Endodermal cell (in vitro differentiated cells): Measurements from ENCODE around the gene SLC47A2. TPM values are rescaled to one million over a fixed set of nuclear protein-coding genes. Genes with fewer than 3 reads are reported as not detected.

Experiments used
- DNase-seq: peaks from one replicate; pipeline ENCODE4 v3.0.0-alpha.2; 2017
- H3K27ac ChIP-seq: 2 replicates; pipeline ENCODE4 v1.5.1; 2013; ENCODE audit warnings: mild to moderate bottlenecking, low read depth, low read length, moderate library complexity
- H3K27me3 ChIP-seq: 2 replicates; pipeline ENCODE4 v1.6.1; 2013; ENCODE audit warnings: mild to moderate bottlenecking, low read length, moderate library complexity; ENCODE audit not compliant: insufficient read depth, control insufficient read depth, poor library complexity, severe bottlenecking
- H3K36me3 ChIP-seq: 2 replicates; pipeline ENCODE4 v1.7.0; 2013; ENCODE audit warnings: mild to moderate bottlenecking, low read length, moderate library complexity; ENCODE audit not compliant: control insufficient read depth, insufficient read depth
- H3K4me1 ChIP-seq: one replicate; pipeline ENCODE4 v1.7.0; 2013; ENCODE audit warnings: low read length; ENCODE audit not compliant: control insufficient read depth, insufficient read depth
- H3K4me3 ChIP-seq: 2 replicates; pipeline ENCODE4 v1.5.1; 2013; ENCODE audit warnings: mild to moderate bottlenecking, low read length, moderate library complexity
- H3K9ac ChIP-seq: 2 replicates; pipeline ENCODE4 v1.6.1; 2013; ENCODE audit warnings: mild to moderate bottlenecking, low read length, moderate library complexity; ENCODE audit not compliant: poor library complexity, severe bottlenecking; ENCODE audit errors: extremely low read depth
- H3K9me3 ChIP-seq: 2 replicates; pipeline ENCODE4 v1.6.1; 2013; ENCODE audit warnings: mild to moderate bottlenecking, low read length, moderate library complexity; ENCODE audit not compliant: control insufficient read depth
- H3K27ac Mint-ChIP-seq: 2 replicates; pipeline ENCODE4 v1.8.0; 2020; ENCODE audit warnings: mixed read lengths
- H3K27me3 Mint-ChIP-seq: 2 replicates; pipeline ENCODE4 v1.8.0; 2021; ENCODE audit warnings: mild to moderate bottlenecking, mixed read lengths; ENCODE audit not compliant: insufficient read depth
- H3K36me3 Mint-ChIP-seq: 2 replicates; pipeline ENCODE4 v1.8.0; 2020; ENCODE audit warnings: low read depth, mixed read lengths
- H3K4me1 Mint-ChIP-seq: 2 replicates; pipeline ENCODE4 v1.8.0; 2020; ENCODE audit warnings: mixed read lengths
- H3K4me3 Mint-ChIP-seq: 2 replicates; pipeline ENCODE4 v1.8.0; 2020; ENCODE audit warnings: mild to moderate bottlenecking, moderate library complexity, mixed read lengths
- H3K9me3 Mint-ChIP-seq: 2 replicates; pipeline ENCODE4 v1.8.0; 2020; ENCODE audit warnings: mild to moderate bottlenecking, mixed read lengths
- WGBS, 2 experiments: methylation state at CpG; one replicate each; pipeline versions ENCODE4 v1.1.5 to v1.1.7; 2013; ENCODE audit warnings: missing lambda C conversion rate in 2 of 2, mixed read lengths in 1 of 2; ENCODE audit not compliant: insufficient coverage in 1 of 2, insufficient read length in 1 of 2; 5-methylcytosine and 5-hydroxymethylcytosine counted together
- total RNA-seq, 2 donors: library from RNA; stranded (reverse); fragmentation: NEBNext Ultra II Directional in 1 of 2; extraction: Animal tissue kit (Norgen Biotek cat#: 25700) in 1 of 2; gene quantifications; 2 replicates in 1 of 2; 3 replicates in 1 of 2; pipeline ENCODE4 v1.2.1, GENCODE V29; 2021
- TF ChIP-seq, protein P1 (sequence below): fragments of 200-600 bp; sonication (generic); conservative IDR thresholded peaks from 2 replicates; pipeline ENCODE4 v1.5.0; 2021; ENCODE audit warnings: antibody characterized with exemption, mild to moderate bottlenecking

Gene SLC47A2
- total RNA-seq, 2 donors from 2014 or later: not detected

DNA sequence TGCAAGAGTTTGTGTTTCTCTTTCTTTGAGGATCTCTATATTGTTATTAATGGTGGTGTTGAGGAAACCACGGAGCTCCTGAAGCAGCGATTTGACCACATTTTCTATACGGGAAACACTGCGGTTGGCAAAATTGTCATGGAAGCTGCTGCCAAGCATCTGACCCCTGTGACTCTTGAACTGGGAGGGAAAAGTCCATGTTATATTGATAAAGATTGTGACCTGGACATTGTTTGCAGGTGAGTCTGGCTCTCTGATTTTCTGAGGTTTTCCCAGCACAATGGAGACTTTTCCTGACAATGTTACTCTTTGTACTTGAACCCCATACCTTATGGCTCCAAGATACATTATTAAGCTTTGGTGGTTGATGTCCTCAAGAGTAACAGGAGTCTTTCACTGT, 60.0 kb downstream of the SLC47A2 start:
- Mint-ChIP-seq H3K27ac (no peak overlapping the region), H3K4me3 (no peak overlapping the region), H3K4me1 (peaks cover 9% of the 10 kb centered on the region), H3K9me3 (peaks cover 30% of the 10 kb centered on the region), H3K27me3 (no peaks in the 10 kb centered on the region), H3K36me3 (peaks cover 69% of the 10 kb centered on the region)
- Histone ChIP-seq H3K9ac (no peak overlapping the region), H3K4me1 (peaks cover 3% of the 10 kb centered on the region), H3K4me3 (no peak overlapping the region), H3K27me3 (no peaks in the 10 kb centered on the region), H3K36me3 (peaks cover 81% of the 10 kb centered on the region), H3K9me3 (peaks cover 34% of the 10 kb centered on the region), H3K27ac (no peak overlapping the region)
- TF ChIP-seq, protein P1, sequence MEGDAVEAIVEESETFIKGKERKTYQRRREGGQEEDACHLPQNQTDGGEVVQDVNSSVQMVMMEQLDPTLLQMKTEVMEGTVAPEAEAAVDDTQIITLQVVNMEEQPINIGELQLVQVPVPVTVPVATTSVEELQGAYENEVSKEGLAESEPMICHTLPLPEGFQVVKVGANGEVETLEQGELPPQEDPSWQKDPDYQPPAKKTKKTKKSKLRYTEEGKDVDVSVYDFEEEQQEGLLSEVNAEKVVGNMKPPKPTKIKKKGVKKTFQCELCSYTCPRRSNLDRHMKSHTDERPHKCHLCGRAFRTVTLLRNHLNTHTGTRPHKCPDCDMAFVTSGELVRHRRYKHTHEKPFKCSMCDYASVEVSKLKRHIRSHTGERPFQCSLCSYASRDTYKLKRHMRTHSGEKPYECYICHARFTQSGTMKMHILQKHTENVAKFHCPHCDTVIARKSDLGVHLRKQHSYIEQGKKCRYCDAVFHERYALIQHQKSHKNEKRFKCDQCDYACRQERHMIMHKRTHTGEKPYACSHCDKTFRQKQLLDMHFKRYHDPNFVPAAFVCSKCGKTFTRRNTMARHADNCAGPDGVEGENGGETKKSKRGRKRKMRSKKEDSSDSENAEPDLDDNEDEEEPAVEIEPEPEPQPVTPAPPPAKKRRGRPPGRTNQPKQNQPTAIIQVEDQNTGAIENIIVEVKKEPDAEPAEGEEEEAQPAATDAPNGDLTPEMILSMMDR: no peak
- WGBS, 2 experiments: 95 to 100% methylated on average over 3 to 4 of the region's 4 CpGs
- DNase-seq: no peak

DNA sequence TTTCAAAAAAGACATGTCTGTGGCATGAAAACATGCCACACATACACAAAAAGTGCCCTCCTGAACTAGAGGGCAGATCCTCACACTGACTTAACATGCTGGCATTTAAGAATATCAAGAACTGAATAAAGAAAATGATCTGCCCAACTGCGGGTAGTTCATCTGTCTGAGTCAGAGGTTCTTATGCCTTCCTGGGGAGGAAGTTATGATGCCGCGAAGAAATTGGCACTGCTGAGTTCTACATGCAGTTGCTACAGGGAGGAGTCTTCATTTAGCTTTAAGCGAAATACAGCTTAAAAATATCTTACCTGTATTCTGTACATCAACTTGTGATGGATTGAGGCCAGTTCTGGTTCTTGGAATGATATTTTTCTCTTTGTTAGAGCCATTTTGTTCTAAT, 61.5 kb downstream of the SLC47A2 start:
- no peak overlapping the region for H3K9ac ChIP-seq

DNA sequence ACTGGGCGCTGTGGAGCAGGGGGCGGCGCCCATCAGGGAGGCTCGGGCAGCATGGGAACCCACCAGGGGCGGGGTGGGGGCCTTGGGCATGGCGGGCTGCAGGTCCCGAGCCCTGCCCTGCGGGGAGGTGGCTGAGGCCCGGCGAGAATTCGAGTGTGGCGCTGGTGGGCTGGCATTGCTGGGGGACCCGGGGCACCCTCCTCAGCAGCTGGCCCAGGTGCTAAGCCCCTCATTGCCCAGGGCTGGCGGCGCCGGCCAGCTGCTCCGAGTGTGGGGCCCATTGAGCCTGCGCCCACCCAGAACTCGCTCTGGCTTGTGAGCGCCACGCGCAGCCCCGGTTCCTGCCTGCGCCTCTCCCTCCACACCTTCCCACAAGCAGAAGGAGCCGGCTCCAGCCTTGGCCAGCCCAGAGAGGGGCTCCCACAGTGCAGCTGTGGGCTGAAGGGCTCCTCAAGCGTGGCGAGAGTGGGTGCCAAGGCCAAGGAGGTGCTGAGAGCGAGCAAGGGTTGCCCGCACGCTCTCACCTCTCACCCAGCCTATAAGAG, 62.0 kb downstream of the SLC47A2 start:
- Mint-ChIP-seq H3K27me3 (no peaks in the 10 kb centered on the region), H3K4me1 (peaks cover 17% of the 10 kb centered on the region), H3K27ac (no peak overlapping the region), H3K9me3 (peaks cover 30% of the 10 kb centered on the region), H3K4me3 (no peak overlapping the region), H3K36me3 (peaks cover 66% of the 10 kb centered on the region)
- peaks cover 34% of the 10 kb centered on the region for H3K9me3 ChIP-seq
- H3K27ac ChIP-seq: no peak overlapping the region
- H3K9ac ChIP-seq: no peak overlapping the region
- peaks cover 65% of the 10 kb centered on the region for H3K36me3 ChIP-seq
- DNase-seq: no peak
- WGBS, 2 experiments: 95 to 100% methylated on average over 13 to 30 of the region's 30 CpGs
- H3K27me3 ChIP-seq: no peaks in the 10 kb centered on the region
- H3K4me1 ChIP-seq: peaks cover 3% of the 10 kb centered on the region
- TF ChIP-seq, protein P1: no peak
- H3K4me3 ChIP-seq: no peak overlapping the region

More for the DNA sequence above, 61.5 kb downstream of the SLC47A2 start:
- Mint-ChIP-seq H3K4me1 (peaks cover 13% of the 10 kb centered on the region), H3K9me3 (peaks cover 30% of the 10 kb centered on the region), H3K27me3 (no peaks in the 10 kb centered on the region), H3K36me3 (peaks cover 66% of the 10 kb centered on the region), H3K4me3 (no peak overlapping the region), H3K27ac (no peak overlapping the region)
- H3K27me3 ChIP-seq: no peaks in the 10 kb centered on the region
- 96 to 100% methylated on average over 4 of the region's 4 CpGs for WGBS, 2 experiments
- H3K27ac ChIP-seq: no peak overlapping the region
- peaks cover 3% of the 10 kb centered on the region for H3K4me1 ChIP-seq
- TF ChIP-seq, protein P1: no peak
- no peak for DNase-seq
- no peak overlapping the region for H3K4me3 ChIP-seq
- peaks cover 34% of the 10 kb centered on the region for H3K9me3 ChIP-seq
- peaks cover 66% of the 10 kb centered on the region for H3K36me3 ChIP-seq
